Hematopoietic multipotent progenitor cell treated with erythropoietin and hydrocortisone succinate and interleukin-3 and kit ligand, for 8 days (in vitro differentiated cells): ENCODE results near the gene EXT2.

Experiments used
- DNase-seq: peaks from one replicate; pipeline ENCODE4 v3.0.0-alpha.2; 2015

EXT2 gene

GRCh38 chr11:44208976-44209603 lies 113.6 kb downstream of the EXT2 start:
- DNase-seq, result no peak

- DNase-seq, result no peak
Measured at GRCh38 chr11:44212128-44212527, 116.7 kb downstream of the EXT2 start.

DNA sequence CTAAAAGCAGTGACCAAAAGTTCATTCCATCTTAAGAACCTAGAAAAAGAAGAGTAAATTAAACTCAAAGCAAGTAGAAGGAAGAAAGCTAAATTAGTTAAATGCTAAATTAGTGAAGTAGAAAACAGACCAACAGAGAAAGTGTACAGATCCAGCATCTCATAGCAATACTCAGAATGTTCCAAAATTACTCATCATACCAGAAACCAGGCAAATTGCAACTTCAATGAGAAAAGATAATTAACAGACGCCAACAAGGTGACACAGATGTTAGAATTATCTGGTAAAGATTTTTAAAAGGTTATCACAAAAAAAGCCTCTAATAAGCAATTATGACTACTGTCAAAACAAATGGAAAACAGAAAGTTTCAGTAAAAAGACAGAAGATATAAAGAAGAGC lies 117.7 kb downstream of the EXT2 start:
- no peak for DNase-seq

DNA sequence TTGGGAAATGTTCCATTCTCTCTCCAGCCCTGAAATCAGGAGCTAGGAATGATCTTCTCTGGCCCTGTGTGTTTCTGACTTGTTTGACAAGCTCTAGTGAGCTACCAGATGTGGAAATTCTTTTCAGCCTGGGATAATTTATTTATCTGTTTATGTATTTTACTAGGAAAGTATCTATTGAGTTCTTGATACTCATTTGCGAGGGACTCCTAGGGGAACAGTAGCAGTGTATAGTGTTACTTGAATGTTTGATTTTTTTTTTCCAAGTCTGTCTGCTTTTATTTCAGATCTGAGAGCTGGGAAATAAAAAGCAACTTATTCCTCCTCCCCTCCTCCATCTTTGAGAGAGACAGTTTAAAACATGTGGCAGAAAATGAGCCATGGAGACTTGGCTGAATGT lies 122.0 kb downstream of the EXT2 start:
- DNase-seq, result no peak

DNA sequence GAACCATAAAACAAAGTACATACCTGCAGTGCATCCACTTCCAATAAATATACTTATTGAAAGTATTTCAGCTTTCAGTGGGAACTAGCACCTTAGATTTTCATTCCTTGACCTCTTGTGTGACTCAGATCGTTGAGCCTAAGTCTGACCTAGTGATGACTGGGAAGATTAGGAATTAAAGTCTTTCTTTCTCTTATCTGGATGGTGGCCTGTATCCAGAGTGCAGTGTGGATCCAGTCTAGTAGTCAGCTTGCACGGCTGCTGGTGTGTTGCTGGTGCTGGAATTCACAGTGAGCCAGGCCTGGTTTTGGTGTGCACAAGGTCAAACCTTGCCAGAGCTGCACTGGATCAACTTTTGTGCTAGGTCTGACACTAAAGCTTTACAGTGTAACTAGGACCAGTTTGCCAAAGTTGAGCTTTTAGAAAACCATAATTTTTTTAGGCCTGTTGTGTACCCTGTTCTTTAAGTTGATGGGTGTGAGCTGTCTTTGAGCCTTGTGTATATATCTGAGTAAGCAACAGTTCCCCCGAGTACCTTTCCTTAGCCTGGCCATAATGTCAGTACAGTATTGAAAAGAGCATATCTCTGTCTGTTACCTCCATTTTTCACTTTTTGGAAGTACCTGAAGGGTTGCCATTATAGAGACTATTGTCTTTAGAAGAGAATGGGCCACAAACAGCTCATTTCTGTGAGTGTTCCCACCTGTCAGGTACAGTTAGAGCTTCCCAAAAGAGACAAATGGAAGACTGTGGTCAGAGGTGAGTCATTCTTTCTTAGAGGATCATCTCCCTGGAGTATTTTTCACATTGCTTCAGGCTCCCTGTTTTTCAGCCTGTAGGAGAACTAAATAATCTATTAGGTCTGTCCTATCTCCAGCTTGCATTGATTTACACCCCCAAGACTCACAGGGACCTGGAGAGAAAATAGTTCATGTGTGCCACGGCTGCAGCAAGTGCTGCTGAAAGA lies 124.6 kb downstream of the EXT2 start:
- DNase-seq, result no peak

DNA sequence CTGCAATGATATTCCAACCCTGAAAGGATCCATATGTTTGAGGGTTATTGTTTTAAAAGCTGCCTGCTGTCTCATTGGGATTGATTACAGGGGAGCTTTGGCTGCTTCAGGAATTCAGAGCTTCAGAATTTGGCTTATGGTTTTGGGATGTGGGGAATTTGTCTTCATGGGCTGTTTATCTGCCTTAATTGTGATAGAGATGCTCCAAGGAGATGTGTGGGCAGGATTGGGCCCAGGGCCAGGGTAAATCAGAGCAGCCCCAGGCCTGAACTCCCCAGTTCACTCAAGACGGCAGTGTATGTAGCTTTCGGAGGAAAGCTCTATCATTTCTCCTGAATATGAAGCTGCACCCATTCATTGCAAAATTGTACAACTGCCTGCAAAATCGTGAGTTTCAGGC lies 126.0 kb downstream of the EXT2 start:
- no peak for DNase-seq

DNA sequence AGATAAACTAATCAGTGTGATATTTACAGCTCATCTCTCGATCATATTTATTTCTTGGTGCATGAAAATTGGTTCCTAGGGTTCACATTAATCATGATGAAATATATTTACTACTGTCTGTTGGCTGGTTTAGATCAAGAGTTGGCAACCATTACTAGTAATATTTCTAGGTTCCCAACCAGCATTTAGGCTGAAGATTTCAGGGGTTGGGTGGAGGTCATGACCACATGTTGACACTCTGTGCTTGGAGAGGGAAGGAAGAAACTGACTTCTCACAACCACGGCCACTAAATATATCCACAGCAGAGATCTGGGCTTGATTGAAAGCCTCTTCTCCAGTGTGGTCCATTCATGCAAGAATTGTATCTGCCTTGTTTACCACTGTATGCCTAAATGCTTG lies 126.5 kb downstream of the EXT2 start:
- DNase-seq, result no peak

DNA sequence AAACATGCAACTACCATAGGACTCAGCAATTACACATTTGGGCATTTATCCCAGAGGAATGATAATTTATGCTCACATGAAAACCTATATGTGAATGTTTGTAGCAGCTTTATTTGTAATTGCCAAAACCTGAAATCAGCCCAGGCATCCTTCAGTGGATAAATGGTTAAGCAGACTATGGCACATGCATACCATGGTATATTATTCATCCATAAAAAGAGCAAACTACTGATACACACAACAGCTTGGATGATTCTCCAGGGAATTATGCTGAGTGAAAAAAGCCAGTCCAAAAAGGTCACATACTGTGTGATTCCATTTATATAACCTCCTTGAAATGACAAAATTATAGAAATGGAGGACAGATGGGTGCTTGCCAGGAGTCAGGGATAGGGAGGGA lies 127.8 kb downstream of the EXT2 start:
- no peak for DNase-seq

DNA sequence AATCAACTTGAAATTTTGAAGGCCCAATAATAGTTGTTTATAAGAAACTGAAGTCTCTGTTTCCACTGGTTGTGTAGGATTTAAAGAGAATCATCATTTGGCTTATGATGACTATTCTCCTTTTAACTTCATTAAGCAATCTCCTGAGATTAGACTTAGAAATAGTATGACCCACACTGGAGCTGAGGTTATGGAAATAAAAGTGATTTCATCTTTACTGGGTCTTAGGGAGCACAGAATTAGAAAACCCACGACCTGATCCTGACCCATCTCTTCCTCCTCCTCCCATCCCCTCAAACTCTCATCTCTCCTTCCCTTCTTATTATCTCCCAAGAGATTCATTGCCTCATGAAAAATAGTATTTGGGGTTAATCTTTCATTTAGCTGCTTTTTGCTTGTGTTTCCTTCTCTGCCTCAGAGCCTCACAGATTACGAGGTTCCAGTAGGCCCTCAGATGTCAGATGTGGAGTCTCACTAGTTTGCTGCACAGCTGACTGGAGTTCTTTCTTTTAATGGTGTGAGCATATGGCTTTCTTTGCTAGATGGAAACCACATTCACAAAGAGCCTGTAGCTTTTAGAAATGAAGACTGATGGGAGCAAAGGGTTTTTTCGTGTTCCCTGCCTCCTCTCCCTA lies 129.5 kb downstream of the EXT2 start:
- no peak for DNase-seq

DNA sequence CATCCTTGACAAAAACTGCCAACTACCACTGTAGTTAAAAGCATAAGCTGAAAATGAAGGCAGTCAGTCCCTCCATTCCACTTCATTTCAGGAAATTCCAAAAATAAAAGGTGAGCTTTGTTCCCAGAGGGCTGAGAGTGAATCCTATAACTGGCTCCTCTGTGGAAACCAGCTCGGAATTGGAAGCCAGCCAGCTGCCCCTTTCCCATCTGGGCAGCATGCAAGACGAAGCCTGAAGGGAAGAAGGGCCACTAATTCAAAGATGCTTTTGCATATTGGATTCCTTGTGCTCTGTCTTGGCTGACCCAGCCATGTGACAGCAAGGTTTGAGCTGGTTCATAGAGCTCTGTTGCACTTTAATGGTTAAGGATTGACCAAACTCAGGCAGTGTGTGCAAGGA lies 131.0 kb downstream of the EXT2 start:
- DNase-seq, result no peak

DNA sequence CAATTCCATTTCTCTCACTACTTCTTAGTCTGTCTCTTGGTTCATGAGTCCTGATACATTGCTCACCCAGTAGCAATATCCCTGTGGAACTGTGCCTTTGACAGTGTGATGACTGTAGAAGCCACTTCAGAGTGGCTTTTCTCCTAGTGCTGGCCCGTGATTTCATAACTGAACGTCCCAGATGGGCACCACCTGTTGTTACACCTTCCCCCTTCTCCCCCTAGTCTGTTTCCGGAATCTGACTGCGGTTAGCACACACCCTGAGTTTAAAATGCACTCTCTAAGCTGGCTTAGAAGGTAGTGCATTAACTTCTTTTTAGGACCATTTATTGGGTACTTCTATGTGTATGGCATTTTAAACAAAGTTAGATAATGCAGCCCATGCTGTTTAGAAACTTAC lies 131.5 kb downstream of the EXT2 start:
- no peak for DNase-seq

DNA sequence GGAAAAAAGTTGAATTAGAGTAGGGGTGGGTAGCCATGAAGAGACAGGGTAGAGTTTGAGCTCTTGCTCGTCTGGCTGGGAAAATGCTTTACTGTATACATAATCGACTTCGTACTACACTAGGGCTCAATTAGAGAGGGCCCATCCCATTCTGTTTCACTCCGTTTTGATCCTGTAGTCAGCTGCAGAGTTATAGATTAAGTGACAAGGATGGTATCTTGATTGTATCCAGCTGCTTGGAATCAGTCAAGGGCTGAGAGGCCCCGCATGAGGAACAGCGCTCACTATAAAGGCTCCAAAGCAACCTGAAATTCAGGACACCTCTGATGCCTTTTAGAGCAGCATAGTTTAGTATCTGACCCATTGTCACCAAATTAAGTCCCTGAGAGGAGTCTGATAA lies 132.9 kb downstream of the EXT2 start:
- DNase-seq, result no peak

GRCh38 chr11:44229098-44229497 lies 133.6 kb downstream of the EXT2 start:
- DNase-seq, result no peak

DNA sequence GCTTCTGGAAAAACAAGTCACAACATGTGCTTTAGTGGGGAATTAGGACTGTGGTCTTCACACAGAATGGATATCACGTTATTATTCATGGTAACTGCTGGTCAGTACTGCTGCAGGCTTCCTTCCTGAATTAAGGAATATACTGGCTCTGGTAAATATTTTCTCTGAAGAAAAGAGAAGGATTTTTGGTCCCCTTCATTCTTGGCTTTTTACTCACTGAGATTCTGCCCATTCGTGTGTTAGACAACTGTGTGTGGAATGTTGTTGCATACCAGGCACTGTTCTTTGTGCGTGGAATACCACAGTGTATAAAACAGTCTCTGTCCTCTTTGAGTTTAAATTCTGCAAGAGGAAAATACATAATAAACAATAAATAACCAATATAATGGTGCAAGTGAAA lies 134.1 kb downstream of the EXT2 start:
- no peak for DNase-seq

DNA sequence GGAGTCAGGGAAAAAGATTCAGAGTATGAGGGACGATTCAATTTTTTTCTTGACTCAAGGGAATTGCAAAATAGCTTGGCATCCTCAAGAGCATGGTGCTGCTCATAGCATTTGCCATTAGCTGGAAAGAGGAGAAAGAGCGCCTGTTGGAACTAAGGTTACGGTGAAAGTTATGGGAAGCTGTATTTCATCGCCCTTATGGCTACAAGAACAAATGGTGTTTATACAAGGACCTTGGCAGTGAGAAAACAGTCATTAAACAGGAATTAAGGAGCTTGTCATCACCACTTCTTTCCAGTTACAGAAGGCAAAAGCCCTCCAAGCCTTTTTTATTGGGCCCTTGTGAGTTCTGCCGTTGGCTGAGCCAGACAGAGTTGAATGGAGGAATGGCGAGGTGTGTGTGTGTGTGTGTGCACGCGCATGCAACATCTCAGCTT lies 140.3 kb downstream of the EXT2 start:
- no peak for DNase-seq

DNA sequence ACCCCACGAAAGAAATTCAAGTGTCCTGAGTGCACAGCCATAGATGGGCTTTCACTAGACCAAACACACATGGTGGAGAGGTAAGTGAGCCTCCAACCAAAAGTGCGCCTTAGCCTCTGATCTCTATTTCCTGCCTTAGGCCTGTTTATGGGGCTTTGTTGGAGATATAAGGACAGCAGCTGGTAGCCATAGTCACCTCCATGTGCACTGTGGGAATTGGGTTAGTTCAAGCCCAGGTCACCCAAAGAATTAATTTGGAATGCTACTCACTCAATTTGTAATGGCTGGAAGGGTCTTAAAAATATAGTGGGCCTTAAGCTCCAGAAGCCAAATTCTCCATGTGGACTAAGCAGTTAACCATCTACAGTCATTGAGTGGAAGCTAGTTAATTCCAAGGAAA lies 140.8 kb downstream of the EXT2 start:
- DNase-seq, result no peak

- DNase-seq, result no peak
Measured at GRCh38 chr11:44237156-44237555, 141.7 kb downstream of the EXT2 start.

GRCh38 chr11:44241851-44242250 lies 146.4 kb downstream of the EXT2 start:
- no peak for DNase-seq

DNA sequence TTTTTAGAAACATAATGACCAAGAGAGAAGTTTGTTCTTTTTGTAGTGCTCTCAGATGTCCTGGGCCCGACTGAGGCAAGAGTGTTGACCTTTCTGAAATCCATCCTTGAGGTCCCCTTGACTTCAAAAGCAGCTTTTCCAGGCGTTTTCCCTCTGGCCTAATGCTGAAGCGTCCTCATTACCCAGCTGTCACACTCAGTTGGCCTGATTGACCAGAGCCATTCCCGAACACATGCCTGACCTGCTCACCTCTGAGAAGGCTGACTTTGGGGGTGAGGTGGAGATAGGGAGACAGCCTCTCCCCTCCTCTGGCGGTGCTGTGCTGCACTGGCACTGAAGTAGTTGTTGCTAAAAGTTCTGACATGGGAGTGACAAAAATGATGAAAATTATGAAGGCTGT lies 147.6 kb downstream of the EXT2 start:
- DNase-seq, result no peak

DNA sequence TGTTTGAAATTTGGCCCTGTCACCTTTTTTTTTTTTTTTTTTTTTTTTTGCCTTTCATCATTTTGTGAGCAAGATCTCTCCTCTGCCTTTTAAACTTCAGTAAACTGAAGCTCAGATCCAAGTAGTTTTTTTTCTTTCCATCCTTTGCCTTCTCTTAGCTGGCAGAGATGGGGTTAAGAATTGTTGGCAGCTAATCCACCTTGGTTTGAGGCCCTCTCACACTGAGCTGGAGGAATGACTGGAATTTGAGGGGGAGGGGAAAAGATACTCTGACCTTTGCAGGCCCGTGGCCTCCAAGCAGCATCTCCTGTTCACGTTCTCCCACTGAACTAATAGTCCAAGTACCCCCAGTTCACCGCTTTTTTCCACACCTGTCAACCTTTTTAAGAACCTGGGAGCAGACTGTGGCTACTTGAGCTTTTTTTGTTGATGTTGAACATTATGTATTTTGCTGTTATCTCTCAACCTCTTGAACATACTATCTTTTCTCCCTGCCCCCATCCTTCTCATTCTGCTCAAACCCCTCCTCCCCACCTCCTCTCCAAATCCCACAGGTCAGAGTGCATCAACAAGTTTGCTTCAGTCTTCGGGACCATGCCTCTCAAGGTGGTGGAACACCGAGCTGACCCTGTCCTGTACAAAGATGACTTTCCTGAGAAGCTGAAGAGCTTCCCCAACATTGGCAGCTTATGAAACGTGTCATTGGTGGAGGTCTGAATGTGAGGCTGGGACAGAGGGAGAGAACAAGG lies 148.3 kb downstream of the EXT2 start:
- DNase-seq, result no peak

- DNase-seq, result no peak
Measured at GRCh38 chr11:44244639-44245310, 149.3 kb downstream of the EXT2 start.

GRCh38 chr11:44246726-44247125 lies 151.2 kb downstream of the EXT2 start:
- DNase-seq, result no peak

GRCh38 chr11:44247508-44247907 lies 152.0 kb downstream of the EXT2 start:
- DNase-seq, result no peak
